ENCODE results near the gene PRR23E. TPM values are rescaled to one million over a fixed set of nuclear protein-coding genes. Genes with fewer than 3 reads are reported as not detected.

Gene PRR23E
- total and polyA plus RNA-seq, 2 donors (not counting 3 experiments of a cell fraction or from before 2014, with no cell fraction given) = not detected

DNA sequence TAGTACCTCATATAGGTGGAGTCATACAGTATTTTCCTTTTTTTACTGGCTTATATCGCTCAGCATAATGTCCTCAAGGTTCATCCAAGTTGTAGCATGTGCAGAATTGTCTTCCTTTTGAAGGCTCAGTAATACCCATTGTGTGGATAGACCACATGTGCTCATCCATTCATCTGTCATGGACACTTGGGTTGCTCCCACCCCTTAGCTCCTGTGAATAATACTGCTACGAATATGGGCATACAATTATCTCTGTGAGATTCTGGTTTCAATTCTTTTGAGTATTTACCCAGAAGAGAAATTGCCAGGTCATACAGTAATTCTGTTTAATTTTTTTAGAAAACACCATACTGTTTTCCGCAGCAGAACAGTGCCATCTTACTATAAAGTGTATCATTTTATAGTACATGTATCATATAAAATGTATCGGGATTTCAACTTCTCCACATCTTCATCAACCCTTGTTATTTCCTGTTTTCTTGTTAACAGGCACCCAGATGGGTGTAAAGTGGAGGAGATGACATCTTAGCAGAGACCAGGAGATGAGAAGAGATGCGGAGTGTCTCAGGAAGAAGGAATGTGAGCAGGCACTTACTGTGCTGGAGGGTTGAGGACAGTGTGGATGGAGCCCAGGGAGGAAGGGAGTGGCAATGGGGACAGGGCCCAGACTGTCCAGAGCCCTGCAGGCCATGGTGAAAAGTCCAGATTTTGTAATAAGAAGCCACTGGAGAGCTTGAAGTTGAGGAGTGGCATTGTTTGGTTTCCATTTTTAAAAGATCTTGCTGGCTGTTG is 27.0 kb upstream of the PRR23E start:
- Histone ChIP-seq H3K4me1 (ENCODE audit: control insufficient read depth, extremely low read depth, insufficient read depth, low read length) (no peaks in the 10 kb centered on the region), H2AFZ (ENCODE audit: low read depth, low read length) (no peak overlapping the region), H3K27ac (ENCODE audit: insufficient read depth, low read depth, low read length) (no peak overlapping the region), H3K9ac (replicated peaks; ENCODE audit: extremely low read depth, insufficient read depth, low read length) (no peak overlapping the region), H3K27me3 (ENCODE audit: control insufficient read depth in 2 of 2, insufficient read depth in 2 of 2, low read length in 2 of 2) (no peaks in the 10 kb centered on the region), H3K4me3 (replicated peaks in 1 of 3; ENCODE audit: insufficient read depth in 1 of 3, low read depth in 1 of 3, low read length in 3 of 3) (no peak overlapping the region), H3K79me2 (ENCODE audit: control insufficient read depth, insufficient read depth, low read length) (no peaks in the 10 kb centered on the region), H3K9me1 (replicated peaks; ENCODE audit: control insufficient read depth, extremely low read depth, insufficient read depth, low read length) (no peaks in the 10 kb centered on the region), H3K4me2 (ENCODE audit: insufficient read depth, low read length) (no peak overlapping the region), H4K20me1 (replicated peaks; ENCODE audit: control insufficient read depth, extremely low read depth, insufficient read depth, low read length) (no peaks in the 10 kb centered on the region), H3K36me3 (ENCODE audit: control insufficient read depth in 2 of 2, extremely low read depth in 1 of 2, insufficient read depth in 2 of 2, low read length in 2 of 2) (no peaks in the 10 kb centered on the region), H3K9me3 (replicated peaks; ENCODE audit: control insufficient read depth, insufficient read depth, low read length) (no peaks in the 10 kb centered on the region)
- intact Hi-C loops (cut with micrococcal nuclease) = no loop called here
- DNase-seq (ENCODE audit: low read depth, low spot score) (no peak), FAIRE-seq (no peak)
- CTCF ChIA-PET = no interaction called here
- no TSS peak for BruUV-seq (replicated peaks)
- TF ChIP-seq MAX (IDR thresholded peaks at IDR 0.05; ENCODE audit: insufficient read depth, insufficient read length) (no peak), GATA2 (IDR thresholded peaks at IDR 0.05; ENCODE audit: insufficient read depth, insufficient read length, low read depth, low read length) (no peak), MYC (IDR thresholded peaks at IDR 0.05; ENCODE audit: low read depth, low read length) (no peak), JUN (IDR thresholded peaks at IDR 0.05; ENCODE audit: borderline replicate concordance, insufficient read depth, insufficient read length, low read depth) (no peak), FOS (IDR thresholded peaks at IDR 0.05; ENCODE audit: borderline replicate concordance, insufficient read depth, low read length) (no peak), EZH2 (IDR thresholded peaks at IDR 0.05; ENCODE audit: borderline replicate concordance, low read depth, low read length, severe bottlenecking) (no peak)
- POLR2A ChIA-PET = no interaction called here
- dilution Hi-C loops (cut with MboI; ENCODE audit: extremely low pct_ligation_motif_present, low sequenced_read_pairs) = no loop called here

- dilution Hi-C loops (cut with MboI; ENCODE audit: extremely low pct_ligation_motif_present, low sequenced_read_pairs) = no loop called here
- POLR2A ChIA-PET = no interaction called here
- no peak for TF ChIP-seq CTCF (IDR thresholded peaks at IDR 0.05; ENCODE audit: extremely low read depth in 1 of 2, insufficient read depth in 1 of 2, low read depth in 1 of 2, low read length in 2 of 2)
- TF ChIP-seq FOS (IDR thresholded peaks at IDR 0.05; ENCODE audit: borderline replicate concordance, insufficient read depth, low read length) = no peak
- TF ChIP-seq MAX (IDR thresholded peaks at IDR 0.05; ENCODE audit: insufficient read depth, insufficient read length) = no peak
- no peak for TF ChIP-seq POLR2A (IDR thresholded peaks at IDR 0.05; ENCODE audit: low read depth, low read length)
- TF ChIP-seq POLR2AphosphoS5 (IDR thresholded peaks at IDR 0.05; ENCODE audit: insufficient read depth, low read depth, low read length) = no peak
- no peak for TF ChIP-seq JUN (IDR thresholded peaks at IDR 0.05; ENCODE audit: borderline replicate concordance, insufficient read depth, insufficient read length, low read depth)
- TF ChIP-seq EZH2 (IDR thresholded peaks at IDR 0.05; ENCODE audit: borderline replicate concordance, low read depth, low read length, severe bottlenecking) = no peak
- TF ChIP-seq MYC (IDR thresholded peaks at IDR 0.05; ENCODE audit: low read depth, low read length) = no peak
- no peak for TF ChIP-seq GATA2 (IDR thresholded peaks at IDR 0.05; ENCODE audit: insufficient read depth, insufficient read length, low read depth, low read length)
- CTCF ChIA-PET = no interaction called here
- intact Hi-C loops (cut with micrococcal nuclease) = no loop called here
- no peak overlapping the region for H3K27ac ChIP-seq (ENCODE audit: insufficient read depth, low read depth, low read length)
- no peaks in the 10 kb centered on the region for H3K9me1 ChIP-seq (replicated peaks; ENCODE audit: control insufficient read depth, extremely low read depth, insufficient read depth, low read length)
- H3K36me3 ChIP-seq (ENCODE audit: control insufficient read depth in 2 of 2, extremely low read depth in 1 of 2, insufficient read depth in 2 of 2, low read length in 2 of 2) = no peaks in the 10 kb centered on the region
- H3K79me2 ChIP-seq (ENCODE audit: control insufficient read depth, insufficient read depth, low read length) = no peaks in the 10 kb centered on the region
- no peak overlapping the region for H3K4me2 ChIP-seq (ENCODE audit: insufficient read depth, low read length)
- no peaks in the 10 kb centered on the region for H3K9me3 ChIP-seq (replicated peaks; ENCODE audit: control insufficient read depth, insufficient read depth, low read length)
- no peaks in the 10 kb centered on the region for H3K4me1 ChIP-seq (ENCODE audit: control insufficient read depth, extremely low read depth, insufficient read depth, low read length)
- BruUV-seq (replicated peaks) = no TSS peak
- no peak overlapping the region for H3K9ac ChIP-seq (replicated peaks; ENCODE audit: extremely low read depth, insufficient read depth, low read length)
- H2AFZ ChIP-seq (ENCODE audit: low read depth, low read length) = no peak overlapping the region
- DNase-seq (ENCODE audit: low read depth, low spot score) (no peak), FAIRE-seq (no peak)
- H3K4me3 ChIP-seq (replicated peaks in 1 of 3; ENCODE audit: insufficient read depth in 1 of 3, low read depth in 1 of 3, low read length in 3 of 3) = no peak overlapping the region
- no peaks in the 10 kb centered on the region for H3K27me3 ChIP-seq (ENCODE audit: control insufficient read depth in 2 of 2, insufficient read depth in 2 of 2, low read length in 2 of 2)
- H4K20me1 ChIP-seq (replicated peaks; ENCODE audit: control insufficient read depth, extremely low read depth, insufficient read depth, low read length) = no peaks in the 10 kb centered on the region
Measured at GRCh38 chr3:127166501-127167065, 26.3 kb upstream of the PRR23E start.

Data from endothelial cell of umbilical vein (primary cell).